ENCODE results near the gene SNORC. TPM values are rescaled to one million over a fixed set of nuclear protein-coding genes. Genes with fewer than 3 reads are reported as not detected.

Gene SNORC
- total and polyA plus RNA-seq, 9 of the 15 experiments (the other 6 are each of a cell fraction or from before 2014, with no cell fraction given): 0.14 to 2.5 (median 0.72) TPM; not detected in 2

DNA sequence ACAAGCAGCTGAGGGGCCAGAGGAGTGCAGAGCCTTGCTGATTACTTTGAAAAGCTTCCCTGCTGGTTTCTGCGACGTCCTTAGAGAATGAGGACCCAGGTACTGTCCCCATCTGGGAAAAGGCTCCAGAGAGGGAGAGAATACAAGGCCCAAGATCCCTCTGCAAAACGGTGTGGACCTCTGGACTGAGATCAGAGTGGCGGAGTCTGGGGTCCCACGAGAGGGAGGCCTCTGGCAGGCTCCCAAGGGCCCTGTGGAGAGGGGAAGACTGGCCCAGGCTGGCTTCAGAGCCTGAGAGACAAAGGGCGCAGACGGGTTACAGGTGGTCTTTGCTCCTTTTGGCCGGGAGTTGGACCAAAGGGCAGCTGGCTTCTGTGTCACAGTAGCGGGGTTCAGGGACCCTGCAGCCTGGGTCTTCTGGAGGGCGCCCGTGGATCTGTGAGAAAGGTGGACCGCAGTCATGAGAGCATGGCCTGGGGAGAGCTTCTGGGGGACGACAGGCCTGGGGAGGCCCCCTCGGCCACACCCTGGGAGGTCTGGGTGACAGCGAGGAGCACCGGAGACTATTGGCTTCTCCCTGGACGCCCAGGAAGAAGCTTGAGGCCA lies 805 bp downstream of the SNORC start (continued):
- TF ChIP-seq, protein P1, sequence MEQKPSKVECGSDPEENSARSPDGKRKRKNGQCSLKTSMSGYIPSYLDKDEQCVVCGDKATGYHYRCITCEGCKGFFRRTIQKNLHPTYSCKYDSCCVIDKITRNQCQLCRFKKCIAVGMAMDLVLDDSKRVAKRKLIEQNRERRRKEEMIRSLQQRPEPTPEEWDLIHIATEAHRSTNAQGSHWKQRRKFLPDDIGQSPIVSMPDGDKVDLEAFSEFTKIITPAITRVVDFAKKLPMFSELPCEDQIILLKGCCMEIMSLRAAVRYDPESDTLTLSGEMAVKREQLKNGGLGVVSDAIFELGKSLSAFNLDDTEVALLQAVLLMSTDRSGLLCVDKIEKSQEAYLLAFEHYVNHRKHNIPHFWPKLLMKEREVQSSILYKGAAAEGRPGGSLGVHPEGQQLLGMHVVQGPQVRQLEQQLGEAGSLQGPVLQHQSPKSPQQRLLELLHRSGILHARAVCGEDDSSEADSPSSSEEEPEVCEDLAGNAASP (IDR thresholded peaks at IDR 0.05): no peak
- TF ChIP-seq CBFB (CRISPR knock-in tag; IDR thresholded peaks at IDR 0.05) (no peak), RFX5 (IDR thresholded peaks at IDR 0.05; ENCODE audit: low read depth, low read length) (no peak), TRIM28 (IDR thresholded peaks at IDR 0.05) (no peak), JUN (IDR thresholded peaks at IDR 0.05; ENCODE audit: borderline replicate concordance, low read depth, low read length) (no peak), JUN (CRISPR knock-in tag; IDR thresholded peaks at IDR 0.05; ENCODE audit: borderline replicate concordance) (no peak)
- TF ChIP-seq, protein P2, sequence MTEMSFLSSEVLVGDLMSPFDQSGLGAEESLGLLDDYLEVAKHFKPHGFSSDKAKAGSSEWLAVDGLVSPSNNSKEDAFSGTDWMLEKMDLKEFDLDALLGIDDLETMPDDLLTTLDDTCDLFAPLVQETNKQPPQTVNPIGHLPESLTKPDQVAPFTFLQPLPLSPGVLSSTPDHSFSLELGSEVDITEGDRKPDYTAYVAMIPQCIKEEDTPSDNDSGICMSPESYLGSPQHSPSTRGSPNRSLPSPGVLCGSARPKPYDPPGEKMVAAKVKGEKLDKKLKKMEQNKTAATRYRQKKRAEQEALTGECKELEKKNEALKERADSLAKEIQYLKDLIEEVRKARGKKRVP (CRISPR knock-in tag; IDR thresholded peaks at IDR 0.05): no peak
- TF ChIP-seq, protein P3, sequence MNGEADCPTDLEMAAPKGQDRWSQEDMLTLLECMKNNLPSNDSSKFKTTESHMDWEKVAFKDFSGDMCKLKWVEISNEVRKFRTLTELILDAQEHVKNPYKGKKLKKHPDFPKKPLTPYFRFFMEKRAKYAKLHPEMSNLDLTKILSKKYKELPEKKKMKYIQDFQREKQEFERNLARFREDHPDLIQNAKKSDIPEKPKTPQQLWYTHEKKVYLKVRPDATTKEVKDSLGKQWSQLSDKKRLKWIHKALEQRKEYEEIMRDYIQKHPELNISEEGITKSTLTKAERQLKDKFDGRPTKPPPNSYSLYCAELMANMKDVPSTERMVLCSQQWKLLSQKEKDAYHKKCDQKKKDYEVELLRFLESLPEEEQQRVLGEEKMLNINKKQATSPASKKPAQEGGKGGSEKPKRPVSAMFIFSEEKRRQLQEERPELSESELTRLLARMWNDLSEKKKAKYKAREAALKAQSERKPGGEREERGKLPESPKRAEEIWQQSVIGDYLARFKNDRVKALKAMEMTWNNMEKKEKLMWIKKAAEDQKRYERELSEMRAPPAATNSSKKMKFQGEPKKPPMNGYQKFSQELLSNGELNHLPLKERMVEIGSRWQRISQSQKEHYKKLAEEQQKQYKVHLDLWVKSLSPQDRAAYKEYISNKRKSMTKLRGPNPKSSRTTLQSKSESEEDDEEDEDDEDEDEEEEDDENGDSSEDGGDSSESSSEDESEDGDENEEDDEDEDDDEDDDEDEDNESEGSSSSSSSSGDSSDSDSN (IDR thresholded peaks at IDR 0.05; ENCODE audit: borderline replicate concordance in 1 of 2, low read depth in 2 of 2, low read length in 2 of 2): no peak
